ENCODE data around the gene PRKG1. TPM values are rescaled to one million over a fixed set of nuclear protein-coding genes. Genes with fewer than 3 reads are reported as not detected.

PRKG1 gene
- total and polyA plus RNA-seq, 2 of the 8 experiments (the other 6 are each of a cell fraction or from before 2014, with no cell fraction given), result 4.2 to 15.2 TPM

GRCh38 chr10:51861051-51861450 lies 786.8 kb downstream of the PRKG1 start:
- Histone ChIP-seq H3K36me3 (ENCODE audit: control insufficient read depth in 2 of 4, insufficient read depth in 4 of 4, low read length in 3 of 4) (no peaks in the 10 kb centered on the region), H3K4me1 (replicated peaks in 1 of 4; ENCODE audit: control insufficient read depth in 3 of 4, insufficient read depth in 4 of 4, low read length in 3 of 4) (peaks cover 0 to 5% (median 2%) of the 10 kb centered on the region in 4 experiments; a peak in 2 of 7 replicates), H2BK20ac (ENCODE audit: low read length) (no peak overlapping the region), H3K9ac (replicated peaks in 1 of 4; ENCODE audit: extremely low read depth in 1 of 4, low read depth in 3 of 4, low read length in 3 of 4) (no peak overlapping the region), H3K4me3 (ENCODE audit: extremely low read depth in 1 of 4, insufficient read depth in 2 of 4, low read depth in 3 of 4, low read length in 4 of 4) (no peak overlapping the region), H4K5ac (ENCODE audit: insufficient read length, low read depth, low read length) (no peak overlapping the region), H2BK15ac (ENCODE audit: low read length) (no peak overlapping the region), H3K14ac (ENCODE audit: insufficient read length) (no peak overlapping the region), H4K20me1 (replicated peaks in 1 of 2; ENCODE audit: control insufficient read depth in 1 of 2, insufficient read depth in 2 of 2, low read length in 2 of 2) (no peaks in the 10 kb centered on the region), H2AK5ac (ENCODE audit: low read depth, low read length) (no peak overlapping the region), H3K27me3 (replicated peaks in 1 of 4; ENCODE audit: control insufficient read depth in 3 of 4, extremely low read depth in 1 of 4, insufficient read depth in 3 of 4, low read length in 3 of 4) (peaks cover 0 to 4% (median 1%) of the 10 kb centered on the region in 4 experiments; a peak in 3 of 7 replicates), H3K23me2 (ENCODE audit: low read depth, low read length) (no peaks in the 10 kb centered on the region), H3K18ac (ENCODE audit: extremely low read depth, low read length) (no peak overlapping the region), H3K56ac (replicated peaks; ENCODE audit: insufficient read length, low read depth, low read length) (no peak overlapping the region), H3K23ac (ENCODE audit: insufficient read length) (no peak overlapping the region), H2BK12ac (ENCODE audit: low read depth, low read length) (no peak overlapping the region), H4K8ac (ENCODE audit: extremely low read depth, insufficient read depth, low read length) (no peak overlapping the region), H3K79me2 (ENCODE audit: control insufficient read depth in 1 of 2, insufficient read depth in 2 of 2, low read length in 2 of 2) (no peaks in the 10 kb centered on the region), H4K91ac (replicated peaks; ENCODE audit: insufficient read length, low read length) (no peak overlapping the region), H3K9me3 (ENCODE audit: insufficient read depth in 2 of 2, low read depth in 1 of 2, low read length in 1 of 2) (peaks cover 0 to 1% of the 10 kb centered on the region in 2 experiments; a peak in 1 of 4 replicates), H3K27ac (ENCODE audit: low read depth, low read length) (no peak overlapping the region), H2BK120ac (replicated peaks; ENCODE audit: low read depth, low read length) (no peak overlapping the region), H2AFZ (ENCODE audit: low read length) (no peak overlapping the region), H3K4ac (replicated peaks; ENCODE audit: insufficient read length, low read depth, low read length) (no peak overlapping the region), H3K4me2 (ENCODE audit: insufficient read depth in 1 of 2, low read depth in 2 of 2, low read length in 2 of 2) (no peak overlapping the region), H2BK5ac (ENCODE audit: low read depth, low read length) (no peak overlapping the region), H3K79me1 (ENCODE audit: low read depth, low read length) (no peaks in the 10 kb centered on the region)
- ChIA-PET POLR2A (ENCODE audit: partially characterized antibody) (interaction anchor here (0.8 kb wide), 1 partner anchor 569 kb away, joined by 3 read pairs; no protein-coding TSS in a partner anchor), CTCF (ENCODE audit: partially characterized antibody) (interaction anchor here (0.6 kb wide), 2 partner anchors 73 to 865 kb away, joined by 3 read pairs; no protein-coding TSS in a partner anchor)
- no peak for FAIRE-seq
- no peak for TF ChIP-seq CHD2 (IDR thresholded peaks at IDR 0.05; ENCODE audit: low read length)
- TF ChIP-seq CEBPB (IDR thresholded peaks at IDR 0.05; ENCODE audit: low read depth, low read length), result no peak
- no peak for TF ChIP-seq RNF2 (IDR thresholded peaks at IDR 0.05; ENCODE audit: borderline replicate concordance, low read depth, low read length, missing control alignments, poor library complexity, severe bottlenecking)
- TF ChIP-seq TAF7 (optimal IDR thresholded peaks at IDR 0.05; ENCODE audit: borderline replicate concordance, low read depth, low read length), result no peak
- TF ChIP-seq CREB1 (IDR thresholded peaks at IDR 0.05), result no peak
- no peak for TF ChIP-seq SIRT6 (IDR thresholded peaks at IDR 0.05; ENCODE audit: low read length)
- TF ChIP-seq SIN3A (conservative IDR thresholded peaks at IDR 0.05 in 1 of 2, IDR thresholded peaks at IDR 0.05 in 1 of 2; ENCODE audit: low read depth in 1 of 2, low read length in 2 of 2), result no peak
- no peak for TF ChIP-seq JUN (IDR thresholded peaks at IDR 0.05; ENCODE audit: low read depth, low read length)
- TF ChIP-seq SIX5 (IDR thresholded peaks at IDR 0.05; ENCODE audit: low read depth, low read length), result no peak
- no peak for TF ChIP-seq SP4 (IDR thresholded peaks at IDR 0.05; ENCODE audit: low read length)
- no peak for TF ChIP-seq CBX8 (IDR thresholded peaks at IDR 0.05; ENCODE audit: borderline replicate concordance, low read depth, low read length)
- 85% methylated on average over 1 of the region's 1 CpG; no CpG with 5 or more reads in 1 of the 2 experiments for WGBS, 2 experiments (ENCODE audit: extremely low coverage in 1 of 2, insufficient coverage in 1 of 2, insufficient read length in 1 of 2, insufficient replicate concordance in 2 of 2, low coverage in 1 of 2, low lambda C conversion rate in 2 of 2, missing lambda C conversion rate in 1 of 2)
- no peak for DNase-seq (ENCODE audit: low read depth in 1 of 2, low spot score in 2 of 2)

Measured in H1 (cell line).